Hepatocyte (in vitro differentiated cells): Measurements from ENCODE around the gene ANKAR. TPM values are rescaled to one million over a fixed set of nuclear protein-coding genes. Genes with fewer than 3 reads are reported as not detected.
A peak's percentile ranks its signal among the peaks of the same experiment; 100 is the strongest.

ENCODE experiments used
- DNase-seq: peaks from one replicate; pipeline ENCODE4 v3.0.0-alpha.2; 2016; ENCODE audit warnings: low spot score
- H2AFZ ChIP-seq: fragments of 200-600 bp; sonication (generic); 2 replicates; pipeline ENCODE4 v1.6.0; 2016; ENCODE audit warnings: antibody characterized with exemption, mild to moderate bottlenecking
- H3K27ac ChIP-seq: fragments of 200-600 bp; sonication (generic); 2 replicates; pipeline ENCODE4 v1.5.1; 2016; ENCODE audit warnings: mild to moderate bottlenecking
- H3K27me3 ChIP-seq: fragments of 200-600 bp; sonication (generic); 2 replicates; pipeline ENCODE4 v1.6.1; 2016
- H3K36me3 ChIP-seq: fragments of 200-600 bp; sonication (generic); replicated peaks from 2 replicates; pipeline ENCODE4 v1.5.1; 2016; ENCODE audit warnings: low read depth; ENCODE audit not compliant: insufficient read depth
- H3K4me1 ChIP-seq: fragments of 200-600 bp; sonication (generic); 2 replicates; pipeline ENCODE4 v1.5.1; 2016; ENCODE audit warnings: mild to moderate bottlenecking, moderate library complexity; ENCODE audit not compliant: insufficient read depth
- H3K4me2 ChIP-seq: fragments of 200-600 bp; sonication (generic); 2 replicates; pipeline ENCODE4 v1.6.0; 2016
- H3K4me3 ChIP-seq: fragments of 200-600 bp; sonication (generic); 2 replicates; pipeline ENCODE4 v1.5.1; 2016; ENCODE audit warnings: mild to moderate bottlenecking
- H3K79me2 ChIP-seq: fragments of 200-600 bp; sonication (generic); 2 replicates; pipeline ENCODE4 v1.6.0; 2017; ENCODE audit warnings: mild to moderate bottlenecking
- H3K9me2 ChIP-seq: fragments of 200-600 bp; sonication (generic); replicated peaks from 2 replicates; pipeline ENCODE4 v1.6.0; 2017; ENCODE audit warnings: mild to moderate bottlenecking; ENCODE audit not compliant: insufficient read depth
- H3K9me3 ChIP-seq: fragments of 200-600 bp; sonication (generic); 2 replicates; pipeline ENCODE4 v1.5.1; 2016; ENCODE audit warnings: low read depth, mild to moderate bottlenecking
- H4K20me1 ChIP-seq: fragments of 200-600 bp; sonication (generic); 2 replicates; pipeline ENCODE4 v1.6.0; 2016; ENCODE audit warnings: mild to moderate bottlenecking; ENCODE audit not compliant: insufficient read depth, poor library complexity, severe bottlenecking
- EZH2 ChIP-seq: fragments of 200-600 bp; sonication (generic); IDR thresholded peaks from 2 replicates; pipeline ENCODE4 v1.6.1; 2016; ENCODE audit warnings: antibody characterized with exemption, mild to moderate bottlenecking, borderline replicate concordance
- EZH2phosphoT487 ChIP-seq: fragments of 200-600 bp; sonication (generic); IDR thresholded peaks from one replicate; pipeline ENCODE4 v1.6.1; 2018; ENCODE audit warnings: antibody characterized with exemption, mild to moderate bottlenecking, low read depth, moderate library complexity; ENCODE audit not compliant: unreplicated experiment, severe bottlenecking
- WGBS: methylation state at CpG from one replicate; pipeline ENCODE4 v1.1.6; 2016; ENCODE audit warnings: low lambda C conversion rate; ENCODE audit errors: missing lambda C conversion rate; 5-methylcytosine and 5-hydroxymethylcytosine counted together
- polyA plus RNA-seq: library from polyadenylated mRNA; unstranded; fragments of >200 nt; fragmentation: Nextera tagmentation; extraction: Ambion mirVana; gene quantifications from 2 replicates; pipeline ENCODE4 v1.2.1, GENCODE V29; 2016
- total RNA-seq: library from RNA; depleted of rRNA; stranded (reverse); fragments of >200 nt; gene quantifications from 2 replicates; pipeline ENCODE4 v1.2.3, GENCODE V29; 2014
- TF ChIP-seq, protein P1 (sequence below): fragments of 200-600 bp; sonication (generic); IDR thresholded peaks from 2 replicates; pipeline ENCODE4 v1.5.1; 2016; ENCODE audit warnings: antibody characterized with exemption, mild to moderate bottlenecking; ENCODE audit not compliant: poor library complexity

ANKAR gene
- total and polyA plus RNA-seq, 2 experiments from 2014 or later: 4.0 to 4.6 TPM

DNA sequence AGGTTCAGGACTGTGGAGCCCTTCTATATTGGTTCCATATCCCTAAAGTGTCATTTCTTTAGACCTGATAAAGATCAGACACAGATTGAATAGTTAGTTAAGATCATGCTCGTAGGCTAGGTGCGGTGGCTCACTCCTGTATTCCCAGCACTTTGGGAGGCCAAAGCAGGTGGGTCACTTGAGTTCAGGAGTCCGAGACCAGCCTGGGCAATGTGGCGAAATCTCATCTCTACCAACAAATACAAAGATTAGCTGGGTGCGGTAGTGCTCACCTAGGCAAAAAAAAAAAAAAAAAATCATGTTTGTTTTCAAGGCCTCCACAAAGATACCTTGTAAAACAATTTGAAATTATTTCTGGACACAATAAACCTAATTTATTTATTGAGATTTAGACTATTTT lies 4.6 kb upstream of the ANKAR start:
- Histone ChIP-seq H3K27ac (no peak overlapping the region), H3K4me2 (no peak overlapping the region), H3K36me3 (no peaks in the 10 kb centered on the region), H4K20me1 (peaks cover 6% of the 10 kb centered on the region), H3K9me3 (no peaks in the 10 kb centered on the region), H3K79me2 (peaks cover 18% of the 10 kb centered on the region), H3K9me2 (no peaks in the 10 kb centered on the region), H3K4me3 (no peak overlapping the region), H3K4me1 (no peaks in the 10 kb centered on the region), H3K27me3 (no peaks in the 10 kb centered on the region), H2AFZ (no peak overlapping the region)
- no peak for DNase-seq
- 88% methylated on average over 5 of the region's 5 CpGs for WGBS
- TF ChIP-seq EZH2: no peak
- TF ChIP-seq, protein P1, sequence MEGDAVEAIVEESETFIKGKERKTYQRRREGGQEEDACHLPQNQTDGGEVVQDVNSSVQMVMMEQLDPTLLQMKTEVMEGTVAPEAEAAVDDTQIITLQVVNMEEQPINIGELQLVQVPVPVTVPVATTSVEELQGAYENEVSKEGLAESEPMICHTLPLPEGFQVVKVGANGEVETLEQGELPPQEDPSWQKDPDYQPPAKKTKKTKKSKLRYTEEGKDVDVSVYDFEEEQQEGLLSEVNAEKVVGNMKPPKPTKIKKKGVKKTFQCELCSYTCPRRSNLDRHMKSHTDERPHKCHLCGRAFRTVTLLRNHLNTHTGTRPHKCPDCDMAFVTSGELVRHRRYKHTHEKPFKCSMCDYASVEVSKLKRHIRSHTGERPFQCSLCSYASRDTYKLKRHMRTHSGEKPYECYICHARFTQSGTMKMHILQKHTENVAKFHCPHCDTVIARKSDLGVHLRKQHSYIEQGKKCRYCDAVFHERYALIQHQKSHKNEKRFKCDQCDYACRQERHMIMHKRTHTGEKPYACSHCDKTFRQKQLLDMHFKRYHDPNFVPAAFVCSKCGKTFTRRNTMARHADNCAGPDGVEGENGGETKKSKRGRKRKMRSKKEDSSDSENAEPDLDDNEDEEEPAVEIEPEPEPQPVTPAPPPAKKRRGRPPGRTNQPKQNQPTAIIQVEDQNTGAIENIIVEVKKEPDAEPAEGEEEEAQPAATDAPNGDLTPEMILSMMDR: no peak
- TF ChIP-seq EZH2phosphoT487: no peak

DNA sequence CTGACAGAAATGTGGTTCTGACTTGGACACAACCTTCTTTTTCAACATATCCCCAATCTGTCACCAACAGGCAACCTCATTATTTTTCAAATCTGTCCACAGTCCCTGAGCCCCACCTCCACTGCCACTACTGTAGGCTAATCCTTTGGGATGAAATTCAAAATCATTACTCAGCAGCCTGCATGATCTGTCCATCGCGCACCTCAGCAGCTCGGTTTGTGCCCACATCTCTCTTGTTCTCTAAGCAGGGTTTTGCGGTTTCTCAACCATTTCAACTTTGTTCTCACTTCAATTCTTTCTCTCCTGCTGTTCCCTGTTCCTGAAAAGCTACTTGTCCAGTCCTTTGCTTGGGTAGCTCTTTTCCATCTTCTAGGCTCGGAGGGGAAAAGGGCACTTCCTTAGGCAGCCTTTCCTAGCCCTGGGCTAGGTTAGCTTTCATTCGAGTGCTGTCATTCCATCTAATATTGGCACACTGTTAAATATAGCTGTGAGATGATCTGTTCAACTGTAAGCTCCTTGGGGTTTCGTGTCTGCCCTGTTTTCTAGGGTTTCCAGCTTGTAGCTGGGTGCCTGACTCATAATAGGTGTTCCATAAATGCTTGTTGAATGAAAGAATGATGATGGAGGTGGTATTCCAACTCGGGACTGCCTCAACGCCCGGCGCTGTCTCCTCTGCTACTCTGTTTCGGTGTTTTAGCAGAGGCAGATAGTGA lies 653 bp upstream of the ANKAR start:
- WGBS: 50% methylated on average over 12 of the region's 12 CpGs
- Histone ChIP-seq H3K4me3 (peak overlapping the region; percentile 86), H3K79me2 (peaks cover 15% of the 10 kb centered on the region), H3K9me3 (no peaks in the 10 kb centered on the region), H3K4me2 (peak overlapping the region; percentile 94), H4K20me1 (peaks cover 6% of the 10 kb centered on the region), H3K36me3 (no peaks in the 10 kb centered on the region), H3K4me1 (peaks cover 5% of the 10 kb centered on the region), H3K27ac (peak overlapping the region; percentile 98), H3K27me3 (no peaks in the 10 kb centered on the region), H2AFZ (peak overlapping the region; percentile 99), H3K9me2 (no peaks in the 10 kb centered on the region)
- TF ChIP-seq, protein P1: no peak
- no peak for TF ChIP-seq EZH2phosphoT487
- TF ChIP-seq EZH2: no peak
- no peak for DNase-seq

DNA sequence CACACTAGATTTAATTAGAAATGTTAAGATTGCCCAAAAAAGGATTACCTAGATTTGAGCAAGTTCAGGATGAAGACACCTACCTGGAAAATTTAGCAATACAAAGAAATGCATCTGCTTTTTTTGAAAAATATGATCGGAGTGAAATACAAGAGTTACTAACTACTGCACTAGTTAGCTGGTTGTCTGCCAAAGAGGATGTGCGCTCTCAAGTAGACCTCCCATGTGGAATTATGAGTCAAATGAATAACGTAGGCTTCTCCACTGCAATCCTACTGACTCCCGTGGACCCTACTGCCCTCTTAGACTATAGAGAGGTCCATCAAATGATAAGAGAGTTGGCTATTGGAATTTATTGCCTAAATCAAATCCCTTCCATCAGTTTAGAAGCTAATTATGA lies 2.0 kb downstream of the ANKAR start:
- Histone ChIP-seq H4K20me1 (no peaks in the 10 kb centered on the region), H3K4me1 (peaks cover 5% of the 10 kb centered on the region), H3K4me2 (no peak overlapping the region), H3K4me3 (no peak overlapping the region), H3K27me3 (no peaks in the 10 kb centered on the region), H3K9me3 (no peaks in the 10 kb centered on the region), H3K36me3 (no peaks in the 10 kb centered on the region), H3K9me2 (no peaks in the 10 kb centered on the region), H2AFZ (no peak overlapping the region), H3K79me2 (peaks cover 26% of the 10 kb centered on the region), H3K27ac (no peak overlapping the region)
- WGBS: 95% methylated on average over 4 of the region's 4 CpGs
- no peak for DNase-seq
- TF ChIP-seq EZH2 (no peak), EZH2phosphoT487 (no peak)
- TF ChIP-seq, protein P1: no peak

DNA sequence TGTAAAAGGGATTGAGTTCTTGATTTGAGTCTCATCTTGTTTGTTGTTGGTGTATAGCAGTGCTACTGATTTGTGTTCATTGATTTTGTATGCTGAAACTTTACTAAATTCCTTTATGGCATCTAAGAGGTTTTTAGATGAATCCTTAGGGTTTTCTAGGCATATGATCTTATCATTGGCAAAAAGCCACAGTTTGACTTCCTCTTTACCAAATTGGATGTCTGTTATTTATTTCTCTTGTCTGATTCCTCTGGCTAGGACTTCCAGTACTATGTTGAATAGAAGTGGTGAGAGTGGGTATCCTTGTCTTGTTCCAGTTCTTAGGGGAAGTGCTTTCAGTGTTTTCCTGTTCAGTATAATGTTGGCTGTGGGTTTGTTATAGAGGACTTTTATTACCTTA lies 4.8 kb downstream of the ANKAR start:
- Histone ChIP-seq H4K20me1 (no peaks in the 10 kb centered on the region), H3K4me3 (no peak overlapping the region), H3K4me2 (no peak overlapping the region), H3K79me2 (peaks cover 26% of the 10 kb centered on the region), H3K9me3 (no peaks in the 10 kb centered on the region), H3K9me2 (no peaks in the 10 kb centered on the region), H3K36me3 (no peaks in the 10 kb centered on the region), H3K27ac (no peak overlapping the region), H2AFZ (no peak overlapping the region), H3K4me1 (peaks cover 5% of the 10 kb centered on the region), H3K27me3 (no peaks in the 10 kb centered on the region)
- TF ChIP-seq EZH2phosphoT487 (no peak), EZH2 (no peak)
- TF ChIP-seq, protein P1: no peak
- DNase-seq: no peak
